WTC11 (cell line): Measurements from ENCODE around the gene GLRX2. TPM values are rescaled to one million over a fixed set of nuclear protein-coding genes. Genes with fewer than 3 reads are reported as not detected.
A peak's percentile ranks its signal among the peaks of the same experiment; 100 is the strongest.

Experiments
- ATAC-seq: fragments of 200-7000 bp; cut with Tn5 transposase; 2 replicates; pipeline ENCODE4 v1.10.0; 2021; ENCODE audit warnings: mild to moderate bottlenecking, moderate library complexity
- CTCF ChIA-PET: fragments of 300-600 bp; sonication (Branson Sonifier 250); formaldehyde crosslinking; loops from one replicate; lab custom pipeline; 2021; ENCODE audit warnings: antibody characterized with exemption; lab: Charles Lee
- POLR2A ChIA-PET: fragments of 350-600 bp; sonication (Branson Sonifier 250); formaldehyde crosslinking; loops from one replicate; lab custom pipeline; 2021; ENCODE audit warnings: antibody characterized with exemption; lab: Charles Lee
- DNase-seq: peaks from one replicate; pipeline ENCODE4 v3.0.0; 2021; ENCODE audit warnings: low spot score
- H3K27ac Mint-ChIP-seq: 2 replicates; pipeline ENCODE4 v1.8.0; 2021; ENCODE audit warnings: mixed read lengths
- H3K27me3 Mint-ChIP-seq: 2 replicates; pipeline ENCODE4 v1.8.0; 2021; ENCODE audit warnings: low read depth, mild to moderate bottlenecking, moderate library complexity, mixed read lengths
- H3K36me3 Mint-ChIP-seq: 2 replicates; pipeline ENCODE4 v1.8.0; 2021; ENCODE audit warnings: mixed read lengths
- H3K4me1 Mint-ChIP-seq: 2 replicates; pipeline ENCODE4 v1.8.0; 2022; ENCODE audit warnings: mixed read lengths
- H3K4me3 Mint-ChIP-seq: 2 replicates; pipeline ENCODE4 v1.8.0; 2021; ENCODE audit warnings: mild to moderate bottlenecking, moderate library complexity, mixed read lengths
- H3K9me3 Mint-ChIP-seq: 2 replicates; pipeline ENCODE4 v1.8.0; 2021; ENCODE audit warnings: mixed read lengths
- CREB1 ChIP-seq: sonication (generic); formaldehyde crosslinking; IDR thresholded peaks from 2 replicates; pipeline ENCODE4 v1.8.0; 2023; ENCODE audit warnings: mild to moderate bottlenecking, missing genetic modification reagents
- CREM ChIP-seq: sonication (generic); formaldehyde crosslinking; IDR thresholded peaks from 2 replicates; pipeline ENCODE4 v1.8.1; 2022; ENCODE audit warnings: mild to moderate bottlenecking, missing genetic modification reagents, moderate library complexity
- FOXK1 ChIP-seq: sonication (generic); formaldehyde crosslinking; IDR thresholded peaks from 2 replicates; pipeline ENCODE4 v1.8.0; 2022; ENCODE audit warnings: mild to moderate bottlenecking, moderate library complexity, missing genetic modification reagents
- FOXP1 ChIP-seq: sonication (generic); formaldehyde crosslinking; IDR thresholded peaks from 2 replicates; pipeline ENCODE4 v1.8.0; 2022; ENCODE audit warnings: missing genetic modification reagents, mild to moderate bottlenecking, moderate library complexity, borderline replicate concordance
- JUN ChIP-seq: sonication (generic); formaldehyde crosslinking; IDR thresholded peaks from 2 replicates; pipeline ENCODE4 v1.8.0; 2023; ENCODE audit warnings: mild to moderate bottlenecking, missing genetic modification reagents
- KAT7 ChIP-seq: sonication (generic); formaldehyde crosslinking; IDR thresholded peaks from 2 replicates; pipeline ENCODE4 v1.8.1; 2023; ENCODE audit warnings: missing genetic modification reagents, mild to moderate bottlenecking, borderline replicate concordance
- NFE2L1 ChIP-seq: sonication (generic); formaldehyde crosslinking; IDR thresholded peaks from 2 replicates; pipeline ENCODE4 v1.8.1; 2023; ENCODE audit warnings: missing genetic modification reagents
- NR1H2 ChIP-seq: sonication (generic); formaldehyde crosslinking; IDR thresholded peaks from 2 replicates; pipeline ENCODE4 v1.9.0; 2021; ENCODE audit warnings: mild to moderate bottlenecking, moderate library complexity, missing genetic modification reagents
- OVOL2 ChIP-seq: fragments of 250-450 bp; sonication (Bioruptor Pico); IDR thresholded peaks from 2 replicates; pipeline ENCODE4 v1.9.0; 2021; ENCODE audit warnings: mild to moderate bottlenecking, borderline replicate concordance
- PRRX2 ChIP-seq: fragments of 250-450 bp; sonication (Bioruptor Pico); IDR thresholded peaks from 2 replicates; pipeline ENCODE4 v1.8.0; 2021; ENCODE audit warnings: mild to moderate bottlenecking
- RELA ChIP-seq: sonication (generic); formaldehyde crosslinking; IDR thresholded peaks from 2 replicates; pipeline ENCODE4 v1.8.1; 2022; ENCODE audit warnings: missing genetic modification reagents, mild to moderate bottlenecking, borderline replicate concordance
- SMAD3 ChIP-seq: sonication (generic); formaldehyde crosslinking; IDR thresholded peaks from 2 replicates; pipeline ENCODE4 v1.8.0; 2022; ENCODE audit warnings: missing genetic modification reagents, mild to moderate bottlenecking, borderline replicate concordance
- SMAD4 ChIP-seq: sonication (generic); formaldehyde crosslinking; IDR thresholded peaks from 2 replicates; pipeline ENCODE4 v1.8.0; 2022; ENCODE audit warnings: mild to moderate bottlenecking, missing genetic modification reagents
- SP1 ChIP-seq: sonication (generic); formaldehyde crosslinking; conservative IDR thresholded peaks from 2 replicates; pipeline ENCODE4 v1.8.1; 2022; ENCODE audit warnings: missing genetic modification reagents
- ZNF121 ChIP-seq: sonication (generic); formaldehyde crosslinking; IDR thresholded peaks from 2 replicates; pipeline ENCODE4 v1.8.0; 2023; ENCODE audit warnings: missing genetic modification reagents
- ZNF263 ChIP-seq: sonication (generic); formaldehyde crosslinking; IDR thresholded peaks from 2 replicates; pipeline ENCODE4 v1.8.1; 2022; ENCODE audit warnings: low read depth, mild to moderate bottlenecking, moderate library complexity, missing genetic modification reagents
- ZNF423 ChIP-seq: fragments of 250-450 bp; sonication (Bioruptor Pico); IDR thresholded peaks from 2 replicates; pipeline ENCODE4 v2.1.2; 2022; ENCODE audit warnings: mild to moderate bottlenecking, moderate library complexity
- total RNA-seq: library from RNA; stranded (reverse); gene quantifications from 3 replicates; pipeline ENCODE4 v1.2.3, GENCODE V29; 2021
- TF ChIP-seq, protein P1 (sequence below): sonication (generic); formaldehyde crosslinking; IDR thresholded peaks from 2 replicates; pipeline ENCODE4 v1.8.0; 2023; ENCODE audit warnings: missing genetic modification reagents
- TF ChIP-seq, protein P2 (sequence below): fragments of 250-450 bp; sonication (Bioruptor Pico); IDR thresholded peaks from 2 replicates; pipeline ENCODE4 v1.9.0; 2021; ENCODE audit warnings: mild to moderate bottlenecking, borderline replicate concordance
- TF ChIP-seq, protein P3 (sequence below): fragments of 250-450 bp; sonication (Bioruptor Pico); conservative IDR thresholded peaks from 2 replicates; pipeline ENCODE4 v1.9.0; 2021; ENCODE audit warnings: mild to moderate bottlenecking
- TF ChIP-seq, protein P4 (sequence below): sonication (generic); formaldehyde crosslinking; conservative IDR thresholded peaks from 2 replicates; pipeline ENCODE4 v1.8.1; 2023; ENCODE audit warnings: mild to moderate bottlenecking, low read depth, missing genetic modification reagents, moderate library complexity
- TF ChIP-seq, protein P5 (sequence below): sonication (generic); formaldehyde crosslinking; IDR thresholded peaks from 2 replicates; pipeline ENCODE4 v1.8.1; 2023; ENCODE audit warnings: mild to moderate bottlenecking, moderate library complexity, missing genetic modification reagents
- TF ChIP-seq, protein P6 (sequence below): fragments of 250-450 bp; sonication (Bioruptor Pico); IDR thresholded peaks from 2 replicates; pipeline ENCODE4 v2.1.2; 2022; ENCODE audit warnings: mild to moderate bottlenecking, moderate library complexity

GLRX2 gene
- total RNA-seq, 1 experiment from 2014 or later = 8.4 TPM

DNA sequence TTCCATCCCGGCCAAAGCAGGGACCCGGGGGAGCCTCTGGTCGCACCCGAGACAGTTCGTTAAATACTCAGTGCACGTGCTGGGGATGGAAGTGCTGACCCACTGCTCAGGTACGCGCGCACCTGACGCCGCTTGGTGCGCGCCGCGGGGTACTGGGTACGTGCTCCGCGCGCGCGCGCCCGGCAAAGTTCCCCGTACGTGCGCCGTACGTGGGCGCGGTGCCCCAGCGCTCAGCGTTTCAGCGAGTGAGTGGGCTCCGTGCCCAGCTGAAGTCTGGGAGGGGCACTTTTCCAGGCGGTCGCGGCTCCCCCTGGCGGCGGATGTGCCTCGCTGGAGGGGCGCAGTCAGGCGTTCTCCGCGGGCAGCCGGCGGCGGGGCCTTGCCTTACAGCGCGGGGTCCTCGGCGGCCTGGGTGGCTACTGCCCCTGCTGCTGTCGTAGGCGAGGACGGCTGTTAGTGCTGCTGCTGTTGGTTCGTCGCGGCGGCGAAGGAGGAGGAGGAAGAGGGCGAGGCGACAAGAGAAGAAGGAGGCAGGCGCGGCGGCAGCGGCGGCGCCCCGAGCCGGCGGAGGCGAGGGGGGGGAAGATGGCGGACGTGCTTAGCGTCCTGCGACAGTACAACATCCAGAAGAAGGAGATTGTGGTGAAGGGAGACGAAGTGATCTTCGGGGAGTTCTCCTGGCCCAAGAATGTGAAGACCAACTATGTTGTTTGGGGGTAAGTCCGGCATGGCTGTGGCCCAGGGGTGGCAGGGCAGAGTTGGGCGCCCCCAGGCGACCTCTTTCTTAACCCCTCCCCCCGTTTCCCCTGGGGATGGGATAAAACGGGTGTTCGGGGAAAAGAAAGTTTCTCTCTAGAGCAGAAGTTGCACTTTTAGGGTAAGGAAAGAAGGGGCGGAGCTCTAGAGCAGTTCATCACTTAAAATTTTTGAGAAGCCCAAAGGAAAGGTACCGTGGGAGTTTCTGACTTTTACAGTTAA, 16.7 kb upstream of the GLRX2 start, which contains the start of gene CDC73:
Gene CDC73, plus strand, starts transcription at position 416 of the 978 bp plus-strand sequence. Its CDS starts 170 bp downstream, at position 586.
- no peaks in the 10 kb centered on the region for H3K9me3 Mint-ChIP-seq
- H3K27ac Mint-ChIP-seq = peak within 1 kb of the TSS; percentile 97
- peaks cover 14% of the 10 kb centered on the region for H3K36me3 Mint-ChIP-seq
- H3K4me1 Mint-ChIP-seq = peaks cover 16% of the 10 kb centered on the region
- peak; percentile 97 for DNase-seq
- H3K27me3 Mint-ChIP-seq = no peaks in the 10 kb centered on the region; the same call in none of the 2 replicates
- H3K4me3 Mint-ChIP-seq = peak within 1 kb of the TSS; percentile 93
- ATAC-seq = peak; percentile 94
- CTCF ChIA-PET = interaction anchor here (0.6 to 2.8 kb wide), 9 partner anchors 9 to 1592 kb away, joined by 3 to 16 read pairs (median 4); partner anchors contain the start of genes GLRX2, RO60 and UCHL5
- POLR2A ChIA-PET = interaction anchor here (0.5 to 2.3 kb wide), 8 partner anchors 9 to 139 kb away, joined by 3 to 13 read pairs (median 4); partner anchors contain the start of genes GLRX2, RO60 and UCHL5
- TF ChIP-seq ZNF263 (no peak), PRRX2 (CRISPR knock-in tag) (no peak), SMAD4 (no peak), FOXP1 (CRISPR knock-in tag) (peak; percentile 91; the same call in 1 of the 2 replicates), SMAD3 (CRISPR knock-in tag) (no peak; the same call in 1 of the 2 replicates), SP1 (CRISPR knock-in tag) (peak; percentile 95), RELA (CRISPR knock-in tag) (no peak), FOXK1 (CRISPR knock-in tag) (peak; percentile 84), NR1H2 (CRISPR knock-in tag) (no peak), OVOL2 (CRISPR knock-in tag) (no peak), KAT7 (CRISPR knock-in tag) (peak; percentile 84; the same call in 1 of the 2 replicates), CREM (peak; percentile 82), CREB1 (CRISPR knock-in tag) (peak; percentile 24), ZNF121 (CRISPR knock-in tag) (peak; percentile 11; the same call in 1 of the 2 replicates), JUN (CRISPR knock-in tag) (peak; percentile 69; the same call in 1 of the 2 replicates), ZNF423 (no peak; the same call in 1 of the 2 replicates), NFE2L1 (CRISPR knock-in tag) (peak; percentile 37; the same call in 1 of the 2 replicates)
- TF ChIP-seq, protein P1, sequence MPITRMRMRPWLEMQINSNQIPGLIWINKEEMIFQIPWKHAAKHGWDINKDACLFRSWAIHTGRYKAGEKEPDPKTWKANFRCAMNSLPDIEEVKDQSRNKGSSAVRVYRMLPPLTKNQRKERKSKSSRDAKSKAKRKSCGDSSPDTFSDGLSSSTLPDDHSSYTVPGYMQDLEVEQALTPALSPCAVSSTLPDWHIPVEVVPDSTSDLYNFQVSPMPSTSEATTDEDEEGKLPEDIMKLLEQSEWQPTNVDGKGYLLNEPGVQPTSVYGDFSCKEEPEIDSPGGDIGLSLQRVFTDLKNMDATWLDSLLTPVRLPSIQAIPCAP (CRISPR knock-in tag) = 0 out of 2 replicates have a peak, but pooled peaks have one; percentile 21
- TF ChIP-seq, protein P2, sequence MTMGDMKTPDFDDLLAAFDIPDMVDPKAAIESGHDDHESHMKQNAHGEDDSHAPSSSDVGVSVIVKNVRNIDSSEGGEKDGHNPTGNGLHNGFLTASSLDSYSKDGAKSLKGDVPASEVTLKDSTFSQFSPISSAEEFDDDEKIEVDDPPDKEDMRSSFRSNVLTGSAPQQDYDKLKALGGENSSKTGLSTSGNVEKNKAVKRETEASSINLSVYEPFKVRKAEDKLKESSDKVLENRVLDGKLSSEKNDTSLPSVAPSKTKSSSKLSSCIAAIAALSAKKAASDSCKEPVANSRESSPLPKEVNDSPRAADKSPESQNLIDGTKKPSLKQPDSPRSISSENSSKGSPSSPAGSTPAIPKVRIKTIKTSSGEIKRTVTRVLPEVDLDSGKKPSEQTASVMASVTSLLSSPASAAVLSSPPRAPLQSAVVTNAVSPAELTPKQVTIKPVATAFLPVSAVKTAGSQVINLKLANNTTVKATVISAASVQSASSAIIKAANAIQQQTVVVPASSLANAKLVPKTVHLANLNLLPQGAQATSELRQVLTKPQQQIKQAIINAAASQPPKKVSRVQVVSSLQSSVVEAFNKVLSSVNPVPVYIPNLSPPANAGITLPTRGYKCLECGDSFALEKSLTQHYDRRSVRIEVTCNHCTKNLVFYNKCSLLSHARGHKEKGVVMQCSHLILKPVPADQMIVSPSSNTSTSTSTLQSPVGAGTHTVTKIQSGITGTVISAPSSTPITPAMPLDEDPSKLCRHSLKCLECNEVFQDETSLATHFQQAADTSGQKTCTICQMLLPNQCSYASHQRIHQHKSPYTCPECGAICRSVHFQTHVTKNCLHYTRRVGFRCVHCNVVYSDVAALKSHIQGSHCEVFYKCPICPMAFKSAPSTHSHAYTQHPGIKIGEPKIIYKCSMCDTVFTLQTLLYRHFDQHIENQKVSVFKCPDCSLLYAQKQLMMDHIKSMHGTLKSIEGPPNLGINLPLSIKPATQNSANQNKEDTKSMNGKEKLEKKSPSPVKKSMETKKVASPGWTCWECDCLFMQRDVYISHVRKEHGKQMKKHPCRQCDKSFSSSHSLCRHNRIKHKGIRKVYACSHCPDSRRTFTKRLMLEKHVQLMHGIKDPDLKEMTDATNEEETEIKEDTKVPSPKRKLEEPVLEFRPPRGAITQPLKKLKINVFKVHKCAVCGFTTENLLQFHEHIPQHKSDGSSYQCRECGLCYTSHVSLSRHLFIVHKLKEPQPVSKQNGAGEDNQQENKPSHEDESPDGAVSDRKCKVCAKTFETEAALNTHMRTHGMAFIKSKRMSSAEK = no peak
- TF ChIP-seq, protein P3, sequence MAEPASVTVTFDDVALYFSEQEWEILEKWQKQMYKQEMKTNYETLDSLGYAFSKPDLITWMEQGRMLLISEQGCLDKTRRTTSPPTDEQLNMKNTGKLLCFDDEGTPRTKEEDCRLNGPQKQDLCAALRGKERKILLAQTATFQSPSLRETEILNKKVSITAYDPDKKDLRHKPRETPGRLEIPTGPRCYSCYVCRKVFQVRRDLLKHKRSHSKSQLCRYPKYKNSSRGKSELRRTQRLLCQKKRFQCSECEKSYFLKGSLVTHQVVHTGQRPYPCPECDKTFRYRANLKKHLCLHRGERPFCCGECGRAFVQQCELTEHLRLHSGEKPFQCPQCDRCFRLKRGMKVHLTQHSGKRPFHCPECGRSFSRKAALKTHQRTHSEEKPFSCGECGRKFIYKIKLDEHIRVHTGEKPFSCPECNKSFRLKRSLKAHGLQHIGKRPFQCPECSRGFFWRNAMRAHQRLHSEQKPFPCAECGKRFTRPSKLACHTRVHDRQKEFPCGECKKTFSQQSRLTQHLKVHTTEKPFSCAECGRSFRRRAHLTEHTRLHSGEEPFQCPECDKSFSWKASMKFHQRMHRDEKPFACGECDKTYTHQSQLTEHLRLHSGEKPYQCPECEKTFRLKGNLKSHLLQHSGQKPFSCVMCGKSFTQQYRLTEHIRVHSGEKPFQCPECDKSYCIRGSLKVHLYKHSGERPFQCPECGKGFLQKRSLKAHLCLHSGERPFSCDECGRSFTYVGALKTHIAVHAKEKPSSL (CRISPR knock-in tag) = no peak
- TF ChIP-seq, protein P4, sequence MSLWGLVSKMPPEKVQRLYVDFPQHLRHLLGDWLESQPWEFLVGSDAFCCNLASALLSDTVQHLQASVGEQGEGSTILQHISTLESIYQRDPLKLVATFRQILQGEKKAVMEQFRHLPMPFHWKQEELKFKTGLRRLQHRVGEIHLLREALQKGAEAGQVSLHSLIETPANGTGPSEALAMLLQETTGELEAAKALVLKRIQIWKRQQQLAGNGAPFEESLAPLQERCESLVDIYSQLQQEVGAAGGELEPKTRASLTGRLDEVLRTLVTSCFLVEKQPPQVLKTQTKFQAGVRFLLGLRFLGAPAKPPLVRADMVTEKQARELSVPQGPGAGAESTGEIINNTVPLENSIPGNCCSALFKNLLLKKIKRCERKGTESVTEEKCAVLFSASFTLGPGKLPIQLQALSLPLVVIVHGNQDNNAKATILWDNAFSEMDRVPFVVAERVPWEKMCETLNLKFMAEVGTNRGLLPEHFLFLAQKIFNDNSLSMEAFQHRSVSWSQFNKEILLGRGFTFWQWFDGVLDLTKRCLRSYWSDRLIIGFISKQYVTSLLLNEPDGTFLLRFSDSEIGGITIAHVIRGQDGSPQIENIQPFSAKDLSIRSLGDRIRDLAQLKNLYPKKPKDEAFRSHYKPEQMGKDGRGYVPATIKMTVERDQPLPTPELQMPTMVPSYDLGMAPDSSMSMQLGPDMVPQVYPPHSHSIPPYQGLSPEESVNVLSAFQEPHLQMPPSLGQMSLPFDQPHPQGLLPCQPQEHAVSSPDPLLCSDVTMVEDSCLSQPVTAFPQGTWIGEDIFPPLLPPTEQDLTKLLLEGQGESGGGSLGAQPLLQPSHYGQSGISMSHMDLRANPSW (CRISPR knock-in tag) = no peak
- TF ChIP-seq, protein P5, sequence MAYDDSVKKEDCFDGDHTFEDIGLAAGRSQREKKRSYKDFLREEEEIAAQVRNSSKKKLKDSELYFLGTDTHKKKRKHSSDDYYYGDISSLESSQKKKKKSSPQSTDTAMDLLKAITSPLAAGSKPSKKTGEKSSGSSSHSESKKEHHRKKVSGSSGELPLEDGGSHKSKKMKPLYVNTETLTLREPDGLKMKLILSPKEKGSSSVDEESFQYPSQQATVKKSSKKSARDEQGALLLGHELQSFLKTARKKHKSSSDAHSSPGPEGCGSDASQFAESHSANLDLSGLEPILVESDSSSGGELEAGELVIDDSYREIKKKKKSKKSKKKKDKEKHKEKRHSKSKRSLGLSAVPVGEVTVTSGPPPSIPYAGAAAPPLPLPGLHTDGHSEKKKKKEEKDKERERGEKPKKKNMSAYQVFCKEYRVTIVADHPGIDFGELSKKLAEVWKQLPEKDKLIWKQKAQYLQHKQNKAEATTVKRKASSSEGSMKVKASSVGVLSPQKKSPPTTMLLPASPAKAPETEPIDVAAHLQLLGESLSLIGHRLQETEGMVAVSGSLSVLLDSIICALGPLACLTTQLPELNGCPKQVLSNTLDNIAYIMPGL = peak; percentile 98
- TF ChIP-seq, protein P6, sequence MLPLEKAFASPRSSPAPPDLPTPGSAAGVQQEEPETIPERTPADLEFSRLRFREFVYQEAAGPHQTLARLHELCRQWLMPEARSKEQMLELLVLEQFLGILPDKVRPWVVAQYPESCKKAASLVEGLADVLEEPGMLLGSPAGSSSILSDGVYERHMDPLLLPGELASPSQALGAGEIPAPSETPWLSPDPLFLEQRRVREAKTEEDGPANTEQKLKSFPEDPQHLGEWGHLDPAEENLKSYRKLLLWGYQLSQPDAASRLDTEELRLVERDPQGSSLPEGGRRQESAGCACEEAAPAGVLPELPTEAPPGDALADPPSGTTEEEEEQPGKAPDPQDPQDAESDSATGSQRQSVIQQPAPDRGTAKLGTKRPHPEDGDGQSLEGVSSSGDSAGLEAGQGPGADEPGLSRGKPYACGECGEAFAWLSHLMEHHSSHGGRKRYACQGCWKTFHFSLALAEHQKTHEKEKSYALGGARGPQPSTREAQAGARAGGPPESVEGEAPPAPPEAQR (CRISPR knock-in tag) = no peak
